ENCODE data around the gene DHRS7B. TPM values are rescaled to one million over a fixed set of nuclear protein-coding genes. Genes with fewer than 3 reads are reported as not detected.
A peak's percentile ranks its signal among the peaks of the same experiment; 100 is the strongest.

The DHRS7B gene
- total RNA-seq, 1 experiment from 2014 or later: 19.0 TPM

DNA sequence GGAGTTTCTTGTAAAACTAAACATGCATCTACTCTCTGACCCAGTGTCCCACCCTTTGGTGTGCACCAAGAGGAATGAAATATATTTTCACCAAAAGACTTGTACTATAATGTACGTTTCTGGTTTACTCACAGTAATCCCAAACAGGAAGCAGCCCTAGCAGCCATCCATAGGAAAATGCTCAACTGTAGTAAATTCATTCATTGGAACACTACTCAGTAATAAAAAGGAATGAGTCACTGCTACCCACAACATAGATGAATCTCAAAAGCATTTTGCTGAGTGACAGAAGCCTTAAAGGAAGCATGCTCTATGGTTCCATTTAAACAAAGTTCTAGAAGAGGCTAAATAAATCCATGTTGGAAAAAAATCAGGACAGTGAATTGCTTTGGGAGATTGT, 37.6 kb upstream of the DHRS7B start:
- no peak overlapping the region for H3K4me3 ChIP-seq (ENCODE audit: low read depth, low read length, poor library complexity, severe bottlenecking)
- H3K27me3 ChIP-seq (replicated peaks; ENCODE audit: insufficient read depth, low read depth, low read length, poor library complexity): no peaks in the 10 kb centered on the region
- no peaks in the 10 kb centered on the region for H3K36me3 ChIP-seq (ENCODE audit: insufficient read depth, low read length, poor library complexity, severe bottlenecking)
- H3K9me3 ChIP-seq (ENCODE audit: low read depth, low read length, poor library complexity, severe bottlenecking): no peaks in the 10 kb centered on the region
- no peaks in the 10 kb centered on the region for H3K4me1 ChIP-seq (ENCODE audit: insufficient read depth, low read length, poor library complexity, severe bottlenecking)
- CTCF ChIA-PET: no interaction called here
- no peak overlapping the region for H3K27ac ChIP-seq (ENCODE audit: low read depth, low read length, poor library complexity, severe bottlenecking)
- BruUV-seq (replicated peaks): no TSS peak
- intact Hi-C loops (cut with micrococcal nuclease; ENCODE audit: unreplicated experiment): no loop called here
- no peak for TF ChIP-seq EZH2 (IDR thresholded peaks at IDR 0.05; ENCODE audit: borderline replicate concordance, low read depth, low read length, poor library complexity, severe bottlenecking)
- TF ChIP-seq, protein P1, sequence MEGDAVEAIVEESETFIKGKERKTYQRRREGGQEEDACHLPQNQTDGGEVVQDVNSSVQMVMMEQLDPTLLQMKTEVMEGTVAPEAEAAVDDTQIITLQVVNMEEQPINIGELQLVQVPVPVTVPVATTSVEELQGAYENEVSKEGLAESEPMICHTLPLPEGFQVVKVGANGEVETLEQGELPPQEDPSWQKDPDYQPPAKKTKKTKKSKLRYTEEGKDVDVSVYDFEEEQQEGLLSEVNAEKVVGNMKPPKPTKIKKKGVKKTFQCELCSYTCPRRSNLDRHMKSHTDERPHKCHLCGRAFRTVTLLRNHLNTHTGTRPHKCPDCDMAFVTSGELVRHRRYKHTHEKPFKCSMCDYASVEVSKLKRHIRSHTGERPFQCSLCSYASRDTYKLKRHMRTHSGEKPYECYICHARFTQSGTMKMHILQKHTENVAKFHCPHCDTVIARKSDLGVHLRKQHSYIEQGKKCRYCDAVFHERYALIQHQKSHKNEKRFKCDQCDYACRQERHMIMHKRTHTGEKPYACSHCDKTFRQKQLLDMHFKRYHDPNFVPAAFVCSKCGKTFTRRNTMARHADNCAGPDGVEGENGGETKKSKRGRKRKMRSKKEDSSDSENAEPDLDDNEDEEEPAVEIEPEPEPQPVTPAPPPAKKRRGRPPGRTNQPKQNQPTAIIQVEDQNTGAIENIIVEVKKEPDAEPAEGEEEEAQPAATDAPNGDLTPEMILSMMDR (conservative IDR thresholded peaks at IDR 0.05; ENCODE audit: low read depth, low read length): no peak
- POLR2A ChIA-PET (ENCODE audit: low non-redundant PET): no interaction called here
- peak; percentile 59 for DNase-seq (ENCODE audit: low spot score)

DNA sequence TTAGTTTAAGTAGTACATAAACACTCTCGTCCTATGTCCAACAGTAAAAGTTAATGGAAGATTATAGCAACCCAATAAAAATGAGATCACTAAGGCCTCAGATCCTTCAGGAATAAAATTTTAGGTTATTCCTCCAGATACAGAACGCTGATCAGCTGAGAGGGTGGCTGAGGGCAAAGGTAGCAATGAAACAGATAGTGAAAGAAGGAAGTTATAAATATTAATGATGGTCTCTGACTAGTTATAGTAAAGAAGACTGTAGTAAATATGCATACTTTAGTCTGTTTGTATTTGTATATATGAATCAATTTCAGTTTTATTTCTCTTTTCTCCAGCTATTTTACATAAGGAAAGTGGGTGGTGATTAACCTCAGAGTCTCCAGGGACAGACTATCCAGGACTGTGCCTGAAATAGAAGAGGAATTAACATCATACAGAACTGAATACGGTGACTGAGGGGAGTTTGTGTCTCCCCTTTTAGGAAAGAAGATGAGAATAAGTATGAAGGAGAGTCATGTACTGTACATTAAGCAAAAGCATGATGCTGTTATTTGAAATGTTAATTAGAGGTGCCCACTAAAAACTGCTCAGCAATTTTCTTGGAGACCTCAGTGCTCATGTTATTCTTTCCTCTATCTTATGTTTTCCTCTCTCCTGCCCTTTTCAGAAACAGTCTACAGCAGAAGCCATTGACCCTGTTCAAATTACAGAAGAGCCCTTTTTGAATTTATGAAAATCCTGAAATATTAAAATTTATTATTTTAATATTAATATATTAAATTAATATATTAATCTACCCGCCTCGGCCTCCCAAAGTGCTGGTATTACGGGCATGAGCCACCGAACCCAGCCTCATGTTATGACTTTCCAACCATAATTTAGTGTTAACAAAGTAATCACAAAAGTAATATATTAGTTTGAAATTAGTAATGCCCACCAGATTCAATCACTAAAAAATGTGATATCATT, 36.5 kb upstream of the DHRS7B start:
- CTCF ChIA-PET: no interaction called here
- intact Hi-C loops (cut with micrococcal nuclease; ENCODE audit: unreplicated experiment): no loop called here
- TF ChIP-seq, protein P1 (conservative IDR thresholded peaks at IDR 0.05; ENCODE audit: low read depth, low read length): no peak
- TF ChIP-seq EZH2 (IDR thresholded peaks at IDR 0.05; ENCODE audit: borderline replicate concordance, low read depth, low read length, poor library complexity, severe bottlenecking): no peak
- BruUV-seq (replicated peaks): no TSS peak
- Histone ChIP-seq H3K9me3 (ENCODE audit: low read depth, low read length, poor library complexity, severe bottlenecking) (no peaks in the 10 kb centered on the region), H3K36me3 (ENCODE audit: insufficient read depth, low read length, poor library complexity, severe bottlenecking) (no peaks in the 10 kb centered on the region), H3K4me1 (ENCODE audit: insufficient read depth, low read length, poor library complexity, severe bottlenecking) (no peaks in the 10 kb centered on the region), H3K27me3 (replicated peaks; ENCODE audit: insufficient read depth, low read depth, low read length, poor library complexity) (no peaks in the 10 kb centered on the region), H3K4me3 (ENCODE audit: low read depth, low read length, poor library complexity, severe bottlenecking) (no peak overlapping the region), H3K27ac (ENCODE audit: low read depth, low read length, poor library complexity, severe bottlenecking) (no peak overlapping the region)
- DNase-seq (ENCODE audit: low spot score): no peak
- POLR2A ChIA-PET (ENCODE audit: low non-redundant PET): no interaction called here

DNA sequence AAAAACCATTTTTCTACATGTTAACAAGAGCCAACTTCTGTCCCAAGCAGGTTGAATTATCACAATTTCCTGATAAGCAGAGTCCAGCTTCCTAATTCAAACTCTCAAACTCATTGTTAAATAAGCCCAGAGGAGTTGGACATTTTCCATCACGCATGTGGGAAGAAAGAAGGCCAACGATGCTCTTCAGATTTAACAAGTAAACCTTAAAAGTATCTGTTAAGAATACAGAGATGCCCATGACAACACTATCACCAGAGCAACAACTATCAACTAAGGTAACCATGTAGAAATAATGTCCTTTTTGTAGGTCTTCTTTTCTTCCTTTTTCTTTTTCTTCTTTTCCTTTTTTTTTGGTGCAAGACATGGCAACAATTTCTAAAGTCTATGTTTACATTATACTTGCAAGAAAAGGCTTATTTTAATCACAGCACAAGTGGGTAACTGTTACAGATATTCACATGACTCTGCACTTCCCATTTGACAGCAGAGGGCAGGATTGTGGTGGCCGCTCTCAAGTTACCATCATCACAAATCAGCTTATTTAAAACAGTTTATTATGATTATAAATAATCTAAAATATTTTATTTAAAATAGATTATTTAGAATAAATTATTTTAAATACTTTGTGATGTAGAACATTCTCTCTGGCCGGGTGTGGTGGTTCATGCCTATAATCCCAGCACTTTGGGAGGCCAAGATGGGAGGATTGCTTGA, 35.7 kb upstream of the DHRS7B start:
- no peak for DNase-seq (ENCODE audit: low spot score)
- TF ChIP-seq EZH2 (IDR thresholded peaks at IDR 0.05; ENCODE audit: borderline replicate concordance, low read depth, low read length, poor library complexity, severe bottlenecking): no peak
- TF ChIP-seq, protein P1 (conservative IDR thresholded peaks at IDR 0.05; ENCODE audit: low read depth, low read length): no peak
- no peaks in the 10 kb centered on the region for H3K9me3 ChIP-seq (ENCODE audit: low read depth, low read length, poor library complexity, severe bottlenecking)
- BruUV-seq (replicated peaks): no TSS peak
- no peaks in the 10 kb centered on the region for H3K36me3 ChIP-seq (ENCODE audit: insufficient read depth, low read length, poor library complexity, severe bottlenecking)
- no peaks in the 10 kb centered on the region for H3K27me3 ChIP-seq (replicated peaks; ENCODE audit: insufficient read depth, low read depth, low read length, poor library complexity)
- ChIA-PET POLR2A (ENCODE audit: low non-redundant PET) (no interaction called here), CTCF (interaction anchor here (0.7 kb wide), 1 partner anchor 29 kb away, joined by 11 read pairs; no protein-coding TSS in a partner anchor)
- no peak overlapping the region for H3K4me3 ChIP-seq (ENCODE audit: low read depth, low read length, poor library complexity, severe bottlenecking)
- no peaks in the 10 kb centered on the region for H3K4me1 ChIP-seq (ENCODE audit: insufficient read depth, low read length, poor library complexity, severe bottlenecking)
- H3K27ac ChIP-seq (ENCODE audit: low read depth, low read length, poor library complexity, severe bottlenecking): no peak overlapping the region
- intact Hi-C loops (cut with micrococcal nuclease; ENCODE audit: unreplicated experiment): no loop called here

All from A673 (cell line).